Subcutaneous adipose tissue (tissue), 4 donors: Measurements from ENCODE around the gene DDRGK1. TPM values are rescaled to one million over a fixed set of nuclear protein-coding genes. Genes with fewer than 3 reads are reported as not detected.

Experiments used
- total RNA-seq, 4 donors: library from RNA; depleted of rRNA; stranded (reverse); fragments of >200 nt; gene quantifications; one replicate each; pipeline ENCODE4 v1.1.0, GENCODE V29; 2016
- TF ChIP-seq, protein P1 (sequence below): fragments of 450-650 bp; IDR thresholded peaks from one replicate; pipeline ENCODE4 v1.5.1; 2016; ENCODE audit warnings: low read depth, mild to moderate bottlenecking, control low read depth, antibody characterized with exemption, moderate library complexity

The DDRGK1 gene
- total RNA-seq, 4 donors from 2014 or later: 34.6 to 73.3 (median 64.0) TPM

DNA sequence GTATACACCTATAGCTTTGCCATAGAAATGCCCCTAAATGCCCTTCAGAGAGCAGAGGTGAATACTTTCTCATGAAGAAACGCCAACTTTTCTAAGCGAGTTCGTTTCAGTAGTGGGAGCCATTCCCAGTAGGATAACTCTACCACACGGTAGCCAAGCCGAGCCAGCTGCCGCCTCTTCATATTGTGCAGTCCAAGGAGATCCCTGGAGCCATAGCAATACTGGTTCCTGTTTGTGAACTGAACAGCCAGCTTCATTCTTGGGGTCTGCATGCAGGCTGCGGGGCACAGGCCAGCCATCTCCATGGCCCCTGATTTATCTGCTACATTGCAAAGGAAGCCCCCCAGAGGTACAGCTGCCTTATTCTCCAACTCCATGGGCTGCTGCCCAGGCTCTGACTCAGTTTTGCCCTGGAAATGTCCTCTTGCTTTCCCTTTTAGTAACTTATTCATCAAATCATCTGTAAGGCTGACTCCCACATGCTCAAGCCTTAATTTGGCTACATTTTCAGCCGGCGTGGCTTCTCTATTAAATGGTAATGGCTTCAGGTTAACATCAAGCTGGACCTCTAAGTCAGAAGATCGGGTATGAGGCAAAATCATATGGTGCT lies 57.6 kb downstream of the DDRGK1 start:
- TF ChIP-seq, protein P1, sequence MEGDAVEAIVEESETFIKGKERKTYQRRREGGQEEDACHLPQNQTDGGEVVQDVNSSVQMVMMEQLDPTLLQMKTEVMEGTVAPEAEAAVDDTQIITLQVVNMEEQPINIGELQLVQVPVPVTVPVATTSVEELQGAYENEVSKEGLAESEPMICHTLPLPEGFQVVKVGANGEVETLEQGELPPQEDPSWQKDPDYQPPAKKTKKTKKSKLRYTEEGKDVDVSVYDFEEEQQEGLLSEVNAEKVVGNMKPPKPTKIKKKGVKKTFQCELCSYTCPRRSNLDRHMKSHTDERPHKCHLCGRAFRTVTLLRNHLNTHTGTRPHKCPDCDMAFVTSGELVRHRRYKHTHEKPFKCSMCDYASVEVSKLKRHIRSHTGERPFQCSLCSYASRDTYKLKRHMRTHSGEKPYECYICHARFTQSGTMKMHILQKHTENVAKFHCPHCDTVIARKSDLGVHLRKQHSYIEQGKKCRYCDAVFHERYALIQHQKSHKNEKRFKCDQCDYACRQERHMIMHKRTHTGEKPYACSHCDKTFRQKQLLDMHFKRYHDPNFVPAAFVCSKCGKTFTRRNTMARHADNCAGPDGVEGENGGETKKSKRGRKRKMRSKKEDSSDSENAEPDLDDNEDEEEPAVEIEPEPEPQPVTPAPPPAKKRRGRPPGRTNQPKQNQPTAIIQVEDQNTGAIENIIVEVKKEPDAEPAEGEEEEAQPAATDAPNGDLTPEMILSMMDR: no peak

DNA sequence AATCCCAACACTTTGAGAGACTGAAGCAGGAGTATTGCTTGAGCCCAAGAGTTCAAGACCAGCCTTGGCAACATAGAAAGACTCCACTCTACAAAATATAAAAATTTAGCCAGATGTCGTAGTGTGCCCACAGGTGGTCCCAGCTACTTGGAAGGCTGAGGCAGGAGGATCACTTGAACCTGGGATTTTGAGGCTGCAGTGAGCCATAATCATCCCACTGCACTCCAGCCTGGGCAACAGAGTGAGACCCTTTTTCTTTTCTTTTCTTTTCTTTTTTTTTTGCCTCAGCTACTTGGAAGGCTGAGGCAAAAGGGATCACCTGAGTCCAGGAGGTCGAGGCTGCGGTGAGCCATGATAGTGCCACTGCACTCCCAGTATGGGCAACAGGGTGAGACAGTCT lies 62.7 kb downstream of the DDRGK1 start:
- TF ChIP-seq, protein P1: no peak

Other genes with a start within 250 kb of the DDRGK1 start
- not detected for gene GNRH2, start 161.1 kb downstream of the DDRGK1 start, total RNA-seq
- gene MRPS26, start 158.6 kb downstream of the DDRGK1 start, total RNA-seq: 10 to 100 TPM; 20.5 to 47.5 (median 30.4) TPM
- 1 to 10 TPM in 3 of 4 donors, not detected in 1; 2.0 to 3.5 (median 2.3) TPM for gene OXT, start 133.1 kb downstream of the DDRGK1 start, total RNA-seq
- 1 to 10 TPM in 2 of 4 donors, not detected in 2; 4.3 to 4.6 TPM for gene AVP, start 120.0 kb downstream of the DDRGK1 start, total RNA-seq
- 10 to 100 TPM; 10.3 to 12.2 (median 11.1) TPM for gene FASTKD5, start 44.8 kb downstream of the DDRGK1 start, total RNA-seq
- 1 to 10 TPM; 3.6 to 7.9 (median 4.6) TPM for gene UBOX5, start 44.8 kb downstream of the DDRGK1 start, total RNA-seq
- gene LZTS3, start 31.1 kb downstream of the DDRGK1 start, total RNA-seq: 1 to 10 TPM; 2.8 to 7.9 (median 5.2) TPM
- 10 to 100 TPM; 21.8 to 51.8 (median 38.8) TPM for gene ITPA, start 4.8 kb upstream of the DDRGK1 start, total RNA-seq
- gene SLC4A11, start 34.5 kb upstream of the DDRGK1 start, total RNA-seq: 1 to 10 TPM in 1 of 4 donors, under 1 TPM in 2, not detected in 1; 0.33 to 5.3 (median 0.51) TPM
- gene DNAAF9, start 203.0 kb upstream of the DDRGK1 start, total RNA-seq: 10 to 100 TPM; 26.6 to 39.4 (median 33.3) TPM